Glutamatergic neuron (in vitro differentiated cells): ENCODE results near the gene DTD1. TPM values are rescaled to one million over a fixed set of nuclear protein-coding genes. Genes with fewer than 3 reads are reported as not detected.

Experiments
- DNase-seq: peaks from one replicate; pipeline ENCODE4 v3.0.0; 2022
- H3K27ac Mint-ChIP-seq: one replicate; pipeline ENCODE4 v1.8.0; 2020; ENCODE audit warnings: mild to moderate bottlenecking, mixed read lengths, inconsistent platforms; ENCODE audit not compliant: unreplicated experiment
- H3K27me3 Mint-ChIP-seq: one replicate; pipeline ENCODE4 v1.8.0; 2020; ENCODE audit warnings: mild to moderate bottlenecking, moderate library complexity, mixed read lengths, inconsistent platforms; ENCODE audit not compliant: unreplicated experiment
- H3K36me3 Mint-ChIP-seq: one replicate; pipeline ENCODE4 v1.8.0; 2020; ENCODE audit warnings: mild to moderate bottlenecking, mixed read lengths, inconsistent platforms; ENCODE audit not compliant: unreplicated experiment
- H3K4me1 Mint-ChIP-seq: one replicate; pipeline ENCODE4 v1.8.0; 2020; ENCODE audit warnings: mild to moderate bottlenecking, low read depth, mixed read lengths, inconsistent platforms; ENCODE audit not compliant: unreplicated experiment
- H3K4me3 Mint-ChIP-seq: one replicate; pipeline ENCODE4 v1.8.0; 2020; ENCODE audit warnings: mild to moderate bottlenecking, mixed read lengths, inconsistent platforms; ENCODE audit not compliant: unreplicated experiment
- H3K9me3 Mint-ChIP-seq: one replicate; pipeline ENCODE4 v1.8.0; 2020; ENCODE audit warnings: mild to moderate bottlenecking, moderate library complexity, mixed read lengths, inconsistent platforms; ENCODE audit not compliant: unreplicated experiment
- total RNA-seq: library from RNA; stranded (reverse); fragmentation: NEBNext Ultra II Directional; extraction: Animal tissue kit (Norgen Biotek cat#: 25700); gene quantifications from one replicate; pipeline ENCODE4 v1.2.1, GENCODE V29; 2021; ENCODE audit not compliant: unreplicated experiment
- TF ChIP-seq, protein P1 (sequence below): fragments of 200-600 bp; sonication (generic); IDR thresholded peaks from one replicate; pipeline ENCODE4 v1.5.0; 2021; ENCODE audit not compliant: partially characterized antibody, unreplicated experiment

Gene DTD1
- total RNA-seq, 1 donor from 2014 or later = 90.2 TPM

DNA sequence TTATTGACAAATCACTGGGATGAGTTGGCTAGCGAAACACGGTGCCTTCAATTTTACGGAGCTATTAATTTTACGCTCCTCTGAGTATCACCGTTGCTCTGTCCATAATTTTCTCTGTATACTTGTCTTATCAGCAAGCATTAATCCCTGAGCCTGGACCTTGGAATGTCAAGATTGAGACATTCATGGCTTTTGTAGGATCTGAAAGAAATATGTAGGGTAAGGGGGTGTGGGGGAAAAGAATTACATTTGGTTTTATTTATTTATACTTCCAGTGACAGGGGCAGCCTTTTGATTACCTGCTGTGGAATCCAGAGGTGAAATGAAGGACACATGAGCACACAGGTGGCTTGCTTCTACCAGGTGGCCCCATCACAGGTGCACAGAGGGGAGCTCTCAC, 46.6 kb downstream of the DTD1 start:
- TF ChIP-seq, protein P1, sequence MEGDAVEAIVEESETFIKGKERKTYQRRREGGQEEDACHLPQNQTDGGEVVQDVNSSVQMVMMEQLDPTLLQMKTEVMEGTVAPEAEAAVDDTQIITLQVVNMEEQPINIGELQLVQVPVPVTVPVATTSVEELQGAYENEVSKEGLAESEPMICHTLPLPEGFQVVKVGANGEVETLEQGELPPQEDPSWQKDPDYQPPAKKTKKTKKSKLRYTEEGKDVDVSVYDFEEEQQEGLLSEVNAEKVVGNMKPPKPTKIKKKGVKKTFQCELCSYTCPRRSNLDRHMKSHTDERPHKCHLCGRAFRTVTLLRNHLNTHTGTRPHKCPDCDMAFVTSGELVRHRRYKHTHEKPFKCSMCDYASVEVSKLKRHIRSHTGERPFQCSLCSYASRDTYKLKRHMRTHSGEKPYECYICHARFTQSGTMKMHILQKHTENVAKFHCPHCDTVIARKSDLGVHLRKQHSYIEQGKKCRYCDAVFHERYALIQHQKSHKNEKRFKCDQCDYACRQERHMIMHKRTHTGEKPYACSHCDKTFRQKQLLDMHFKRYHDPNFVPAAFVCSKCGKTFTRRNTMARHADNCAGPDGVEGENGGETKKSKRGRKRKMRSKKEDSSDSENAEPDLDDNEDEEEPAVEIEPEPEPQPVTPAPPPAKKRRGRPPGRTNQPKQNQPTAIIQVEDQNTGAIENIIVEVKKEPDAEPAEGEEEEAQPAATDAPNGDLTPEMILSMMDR = no peak
- peaks cover 3% of the 10 kb centered on the region for H3K9me3 Mint-ChIP-seq
- H3K36me3 Mint-ChIP-seq = peaks cover 8% of the 10 kb centered on the region
- peaks cover 2% of the 10 kb centered on the region for H3K27me3 Mint-ChIP-seq
- peaks cover 34% of the 10 kb centered on the region for H3K4me1 Mint-ChIP-seq
- H3K27ac Mint-ChIP-seq = no peak overlapping the region
- no peak for DNase-seq
- no peak overlapping the region for H3K4me3 Mint-ChIP-seq

DNA sequence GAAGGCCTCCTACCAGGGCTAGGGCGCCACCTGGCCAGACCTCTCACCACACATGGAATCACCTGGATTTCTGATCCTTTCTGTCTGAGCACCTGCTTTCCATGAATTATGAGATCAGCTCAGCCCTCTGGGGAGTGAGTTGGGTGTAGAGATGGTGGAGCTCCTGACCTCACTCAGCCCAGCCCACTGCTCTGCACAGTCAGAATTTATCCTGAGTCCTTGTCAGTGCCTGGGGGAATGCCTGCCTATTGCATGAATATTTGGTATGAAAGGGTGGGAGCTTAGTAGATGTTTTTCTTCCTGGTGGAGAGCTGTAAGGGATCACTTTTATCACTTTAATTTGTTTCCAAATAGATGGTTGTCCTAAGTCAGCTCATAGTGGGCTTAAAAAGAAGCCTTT, 47.5 kb downstream of the DTD1 start:
- peaks cover 2% of the 10 kb centered on the region for H3K27me3 Mint-ChIP-seq
- TF ChIP-seq, protein P1 = no peak
- H3K36me3 Mint-ChIP-seq = peaks cover 8% of the 10 kb centered on the region
- peaks cover 39% of the 10 kb centered on the region for H3K4me1 Mint-ChIP-seq
- H3K27ac Mint-ChIP-seq = no peak overlapping the region
- no peak overlapping the region for H3K4me3 Mint-ChIP-seq
- no peak for DNase-seq
- peaks cover 3% of the 10 kb centered on the region for H3K9me3 Mint-ChIP-seq

GRCh38 chr20:18637224-18637623, 49.4 kb downstream of the DTD1 start:
- TF ChIP-seq, protein P1 = no peak
- Mint-ChIP-seq H3K27ac (no peak overlapping the region), H3K9me3 (peaks cover 3% of the 10 kb centered on the region), H3K4me1 (peaks cover 35% of the 10 kb centered on the region), H3K27me3 (peaks cover 2% of the 10 kb centered on the region), H3K36me3 (peaks cover 8% of the 10 kb centered on the region), H3K4me3 (no peak overlapping the region)
- DNase-seq = no peak

GRCh38 chr20:18638768-18639167, 50.9 kb downstream of the DTD1 start:
- TF ChIP-seq, protein P1 = no peak
- no peak overlapping the region for H3K4me3 Mint-ChIP-seq
- H3K36me3 Mint-ChIP-seq = peaks cover 8% of the 10 kb centered on the region
- H3K9me3 Mint-ChIP-seq = no peaks in the 10 kb centered on the region
- H3K27ac Mint-ChIP-seq = no peak overlapping the region
- H3K27me3 Mint-ChIP-seq = peaks cover 2% of the 10 kb centered on the region
- H3K4me1 Mint-ChIP-seq = peaks cover 23% of the 10 kb centered on the region
- no peak for DNase-seq

- Mint-ChIP-seq H3K4me3 (no peak overlapping the region), H3K36me3 (peaks cover 8% of the 10 kb centered on the region), H3K4me1 (peaks cover 16% of the 10 kb centered on the region), H3K27ac (no peak overlapping the region), H3K9me3 (no peaks in the 10 kb centered on the region), H3K27me3 (no peaks in the 10 kb centered on the region)
- TF ChIP-seq, protein P1 = no peak
- no peak for DNase-seq
These were observed 51.7 kb downstream of the DTD1 start for GRCh38 chr20:18639501-18639979.
